Measurements from ENCODE around the gene ATG10. TPM values are rescaled to one million over a fixed set of nuclear protein-coding genes. Genes with fewer than 3 reads are reported as not detected.

ATG10 gene
- total RNA-seq, 1 experiment from 2014 or later: 7.6 TPM

GRCh38 chr5:82285206-82285605 is 313.4 kb downstream of the ATG10 start:
- no peak overlapping the region for H3K4me2 ChIP-seq (ENCODE audit: insufficient read depth, insufficient read length, low read length)
- no peak overlapping the region for H2BK5ac ChIP-seq (ENCODE audit: insufficient read length, low read length)
- H3T11ph ChIP-seq (ENCODE audit: low read length): no peak overlapping the region
- H2BK120ac ChIP-seq (ENCODE audit: low read depth, low read length, poor library complexity, severe bottlenecking): no peak overlapping the region
- no peaks in the 10 kb centered on the region for H3K4me1 ChIP-seq (ENCODE audit: insufficient read depth, low read length)
- Mint-ChIP-seq H3K27me3 (ENCODE audit: low read depth) (no peaks in the 10 kb centered on the region), H3K36me3 (ENCODE audit: insufficient read depth in 1 of 3, low read depth in 3 of 3) (no peaks in the 10 kb centered on the region), H3K4me3 (no peak overlapping the region), H3K9me3 (no peaks in the 10 kb centered on the region), H3K27ac (peak overlapping the region in 2 of 3 experiments; percentile 12 to 88; a peak in 1 of 7 replicates), H3K4me1 (peaks cover 16 to 22% of the 10 kb centered on the region in 2 experiments)
- H3K27ac ChIP-seq (ENCODE audit: insufficient read length, low read depth, low read length): no peak overlapping the region
- H2AK5ac ChIP-seq (ENCODE audit: insufficient read length, low read length): no peak overlapping the region
- H2BK12ac ChIP-seq (ENCODE audit: insufficient read length, low read depth, low read length): no peak overlapping the region
- no peak overlapping the region for H3K14ac ChIP-seq (ENCODE audit: insufficient read depth, low read length)
- H3K9ac ChIP-seq (ENCODE audit: extremely low read depth, insufficient read length, low read length): no peak overlapping the region
- no peaks in the 10 kb centered on the region for H3K9me3 ChIP-seq (ENCODE audit: control insufficient read depth, low read depth, low read length)
- no peak overlapping the region for H2AFZ ChIP-seq (ENCODE audit: low read length)
- no peak overlapping the region for H3K56ac ChIP-seq (ENCODE audit: insufficient read length, low read depth, low read length)
- no peak overlapping the region for H3K18ac ChIP-seq (ENCODE audit: insufficient read length, low read depth, low read length)
- no peak for DNase-seq
- H3K27me3 ChIP-seq (ENCODE audit: insufficient read depth, low read length): no peaks in the 10 kb centered on the region
- H2BK15ac ChIP-seq (ENCODE audit: low read depth, low read length): no peak overlapping the region
- no peak overlapping the region for H2BK20ac ChIP-seq (ENCODE audit: low read depth, low read length, poor library complexity, severe bottlenecking)
- no peaks in the 10 kb centered on the region for H3K79me2 ChIP-seq (ENCODE audit: insufficient read depth, low read length)
- no peak overlapping the region for H3K23ac ChIP-seq (ENCODE audit: insufficient read length, low read depth, low read length)
- no peak overlapping the region for H4K91ac ChIP-seq (ENCODE audit: insufficient read length, low read depth, low read length)
- WGBS (ENCODE audit: extremely low coverage, insufficient read length, low lambda C conversion rate): no CpG with 5 or more reads among the region's 6 CpGs
- H3K23me2 ChIP-seq (ENCODE audit: insufficient read length, low read depth, low read length, poor library complexity, severe bottlenecking): no peaks in the 10 kb centered on the region
- H3K4ac ChIP-seq (ENCODE audit: low read depth, low read length): no peak overlapping the region
- H4K5ac ChIP-seq (ENCODE audit: insufficient read length, low read depth, low read length): no peak overlapping the region
- no peaks in the 10 kb centered on the region for H4K20me1 ChIP-seq (ENCODE audit: control insufficient read depth, insufficient read depth, insufficient read length)
- H4K8ac ChIP-seq (replicated peaks; ENCODE audit: insufficient read length, low read depth, low read length): no peak overlapping the region
- no peaks in the 10 kb centered on the region for H3K79me1 ChIP-seq (ENCODE audit: insufficient read depth, low read depth, low read length, poor library complexity, severe bottlenecking)
- no peak for TF ChIP-seq CTCF (conservative IDR thresholded peaks at IDR 0.05)

All from H9 (cell line).